K562 (cell line): ENCODE data around the gene RPL14. TPM values are rescaled to one million over a fixed set of nuclear protein-coding genes. Genes with fewer than 3 reads are reported as not detected.

Source experiments
- ATAC-seq: fragments of 200-7000 bp; cut with Tn5 transposase; 3 replicates; pipeline ENCODE4 v1.9.1; 2020; ENCODE audit warnings: moderate library complexity
- BruUV-seq: library from RNA; stranded (reverse); fragments of 400-500 nt; replicated peaks from 2 replicates; lab custom pipeline; 2021; lab: Mats Ljungman, UMichigan
- CTCF ChIA-PET: fragments of 300-600 bp; formaldehyde crosslinking; extraction: SDS; loops from one replicate; lab custom pipeline; 2021; ENCODE audit warnings: low intra/inter-chr PET ratio; lab: Yijun Ruan, JAX
- POLR2A ChIA-PET: fragments of 300-600, 350-650 bp; sonication (Branson Sonifier 250); formaldehyde crosslinking; extraction: SDS; loops from one replicate; lab custom pipeline; 2021; ENCODE audit warnings: antibody characterized with exemption, inconsistent platforms; lab: Yijun Ruan, JAX
- DNase-seq, 4 experiments: peaks; one replicate each; pipeline versions ENCODE4 v3.0.0 to v3.0.0-alpha.2; 2011 to 2018; ENCODE audit warnings: low spot score in 3 of 4, mixed read lengths in 3 of 4; ENCODE audit errors: extremely low read depth in 1 of 4
- FAIRE-seq: peaks from 2 replicates; lab custom pipeline; 2011; peaks lifted over from hg19 to GRCh38; lab: Jason Lieb, UNC
- H2AFZ ChIP-seq: 2 replicates; pipeline ENCODE4 v1.6.0; 2011; ENCODE audit warnings: low read depth, low read length, control low read depth, inconsistent platforms
- H3K27ac ChIP-seq: fragments of 200-600 bp; 3 replicates; pipeline ENCODE4 v1.8.0; 2011; ENCODE audit warnings: low read depth, mild to moderate bottlenecking, control low read depth, inconsistent platforms, low read length, moderate library complexity, mixed read lengths; ENCODE audit errors: extremely low read depth
- H3K27me3 ChIP-seq, 2 experiments: fragments of 300-600 bp in 1 of 2; 2 replicates in 1 of 2; 3 replicates in 1 of 2; pipeline versions ENCODE4 v1.6.0 to v1.8.0; 2011; ENCODE audit warnings: inconsistent platforms in 2 of 2, low read length in 2 of 2, mild to moderate bottlenecking in 1 of 2, mixed read lengths in 1 of 2, moderate library complexity in 1 of 2; ENCODE audit not compliant: control insufficient read depth in 2 of 2, insufficient read depth in 2 of 2
- H3K36me3 ChIP-seq: fragments of 300-600 bp; 3 replicates; pipeline ENCODE4 v1.8.0; 2011; ENCODE audit warnings: mild to moderate bottlenecking, low read length, inconsistent platforms; ENCODE audit not compliant: control insufficient read depth, insufficient read depth
- H3K4me1 ChIP-seq, 2 experiments: fragments of 200-600 bp in 1 of 2; replicated peaks in 1 of 2; 2 replicates in 1 of 2; 3 replicates in 1 of 2; pipeline versions ENCODE4 v1.5.1 to v1.8.0; 2011; ENCODE audit warnings: inconsistent platforms in 2 of 2, low read length in 2 of 2, mild to moderate bottlenecking in 1 of 2, mixed read lengths in 1 of 2, moderate library complexity in 1 of 2; ENCODE audit not compliant: control insufficient read depth in 2 of 2, insufficient read depth in 2 of 2
- H3K4me2 ChIP-seq: 2 replicates; pipeline ENCODE4 v1.6.1; 2011; ENCODE audit warnings: low read length, control low read depth, inconsistent platforms, mixed read lengths; ENCODE audit not compliant: insufficient read depth
- H3K4me3 ChIP-seq: fragments of 200-600 bp; sonication (generic), shearing (Covaris generic); 2 replicates; pipeline ENCODE4 v1.5.1; 2016; ENCODE audit warnings: control low read depth, inconsistent platforms
- H3K79me2 ChIP-seq: fragments of 200-600 bp; 3 replicates; pipeline ENCODE4 v1.8.0; 2011; ENCODE audit warnings: low read length, inconsistent platforms; ENCODE audit not compliant: control insufficient read depth, insufficient read depth
- H3K9ac ChIP-seq, 2 experiments: 2 replicates each; pipeline versions ENCODE4 v1.6.0 to v1.6.1; 2011; ENCODE audit warnings: low read depth in 2 of 2, low read length in 2 of 2, control low read depth in 1 of 2, inconsistent platforms in 1 of 2, mild to moderate bottlenecking in 1 of 2, mixed read lengths in 1 of 2; ENCODE audit not compliant: insufficient read depth in 1 of 2
- H3K9me1 ChIP-seq: one replicate; pipeline ENCODE4 v1.6.0; 2011; ENCODE audit warnings: inconsistent platforms, mild to moderate bottlenecking, low read length, moderate library complexity; ENCODE audit not compliant: control insufficient read depth, insufficient read depth
- H3K9me3 ChIP-seq: replicated peaks from 2 replicates; pipeline ENCODE4 v1.5.1; 2011; ENCODE audit warnings: low read depth, low read length, inconsistent platforms; ENCODE audit not compliant: control insufficient read depth, insufficient read depth
- H4K20me1 ChIP-seq: replicated peaks from 2 replicates; pipeline ENCODE4 v1.6.1; 2011; ENCODE audit warnings: low read length, inconsistent platforms, mixed read lengths; ENCODE audit not compliant: control insufficient read depth, insufficient read depth
- BCL6 ChIP-seq: fragments of 250-450 bp; sonication (Bioruptor Pico); IDR thresholded peaks from 2 replicates; pipeline ENCODE4 v1.4.0; 2020
- BRD9 ChIP-seq: fragments of 450-650 bp; IDR thresholded peaks from 2 replicates; pipeline ENCODE4 v1.6.1; 2018; ENCODE audit warnings: low read depth; ENCODE audit not compliant: partially characterized antibody
- DACH1 ChIP-seq: fragments of 450-650 bp; IDR thresholded peaks from 2 replicates; pipeline ENCODE4 v1.6.1; 2018; ENCODE audit not compliant: partially characterized antibody
- ID3 ChIP-seq, 2 experiments: fragments of 250-450 bp in 1 of 2; fragments of 450-650 bp in 1 of 2; sonication (Bioruptor Pico) in 1 of 2; IDR thresholded peaks; 2 replicates each; pipeline versions ENCODE4 v1.6.1 to v1.8.0; 2016 to 2021; ENCODE audit warnings: mild to moderate bottlenecking in 2 of 2, moderate library complexity in 2 of 2, missing compliant biosample characterization in 1 of 2, missing genetic modification characterization in 1 of 2
- MXI1 ChIP-seq: IDR thresholded peaks from 2 replicates; pipeline ENCODE4 v1.6.1; 2011; ENCODE audit warnings: low read depth, mild to moderate bottlenecking, improper control_type of control experiment, low read length
- NFRKB ChIP-seq: fragments of 450-650 bp; IDR thresholded peaks from 2 replicates; pipeline ENCODE4 v1.6.1; 2016; ENCODE audit warnings: low read depth
- RBM39 ChIP-seq: fragments of 200-400 bp; formaldehyde crosslinking; optimal IDR thresholded peaks from 2 replicates; pipeline ENCODE3; 2018; ENCODE audit warnings: low read depth, low read length
- RCOR1 ChIP-seq, 2 experiments: IDR thresholded peaks; 2 replicates each; pipeline ENCODE4 v1.6.1; 2012; ENCODE audit warnings: low read depth in 2 of 2, low read length in 2 of 2, borderline replicate concordance in 1 of 2, improper control_type of control experiment in 1 of 2
- ZBTB9 ChIP-seq: fragments of 450-650 bp; formaldehyde crosslinking; IDR thresholded peaks from 2 replicates; pipeline ENCODE4 v1.4.0; 2020; ENCODE audit warnings: mild to moderate bottlenecking, moderate library complexity
- ZNF23 ChIP-seq: fragments of 250-450 bp; sonication (Bioruptor Pico); IDR thresholded peaks from 2 replicates; pipeline ENCODE4 v1.4.0; 2020; ENCODE audit warnings: mild to moderate bottlenecking
- ZNF644 ChIP-seq: fragments of 200-800 bp; sonication (Bioruptor generic); IDR thresholded peaks from 2 replicates; pipeline ENCODE4 v1.6.1; 2016; ENCODE audit warnings: low read depth, missing genetic modification characterization, missing compliant biosample characterization
- WGBS: fragments of 100-300 bp; shearing (Covaris generic); methylation state at CpG from one replicate; pipeline ENCODE4 v1.1.6; 2016; ENCODE audit warnings: low coverage, mixed read lengths; ENCODE audit not compliant: insufficient coverage; ENCODE audit errors: missing lambda C conversion rate; 5-methylcytosine and 5-hydroxymethylcytosine counted together
- in situ Hi-C: fragments of 300-500 bp; cut with MboI; formaldehyde crosslinking; loops from 4 replicates; pipeline ENCODE4 v1.15.0; 2018; ENCODE audit warnings: inconsistent platforms, mixed read lengths
- intact Hi-C: fragments of 100-400 bp; cut with micrococcal nuclease; formaldehyde crosslinking; loops from 2 replicates; pipeline ENCODE4 v1.14.2; 2022
- polyA plus RNA-seq, 8 experiments: library from polyadenylated mRNA; depleted of rRNA in 4 of 8; stranded (reverse) in 5 of 8; unstranded in 3 of 8; fragments of >200 nt; fragmentation: Nextera tagmentation in 2 of 8; fragmentation: Illumina TruSeq in 1 of 8; extraction: Ambion mirVana in 2 of 8; extraction: Trizol in 1 of 8; gene quantifications; 2 replicates each; pipeline versions ENCODE4 v1.2.1 to v1.2.3, GENCODE V29; 2011 to 2014; ENCODE audit warnings: inconsistent platforms in 1 of 8, missing spikeins in 1 of 8
- total RNA-seq, 7 experiments: library from RNA; depleted of rRNA in 6 of 7; stranded (reverse); fragments of >200 nt in 6 of 7; fragmentation: Illumina TruSeq in 2 of 7; extraction: Trizol in 2 of 7; gene quantifications; 2 replicates each; pipeline versions ENCODE4 v1.2.1 to v1.2.3, GENCODE V29; 2011 to 2021; ENCODE audit warnings: low replicate concordance in 1 of 7

The RPL14 gene
- total and polyA plus RNA-seq, 9 of the 15 experiments (the other 6 are each of a cell fraction or from before 2014, with no cell fraction given) = 851 to 4,649 (median 2,133) TPM

DNA sequence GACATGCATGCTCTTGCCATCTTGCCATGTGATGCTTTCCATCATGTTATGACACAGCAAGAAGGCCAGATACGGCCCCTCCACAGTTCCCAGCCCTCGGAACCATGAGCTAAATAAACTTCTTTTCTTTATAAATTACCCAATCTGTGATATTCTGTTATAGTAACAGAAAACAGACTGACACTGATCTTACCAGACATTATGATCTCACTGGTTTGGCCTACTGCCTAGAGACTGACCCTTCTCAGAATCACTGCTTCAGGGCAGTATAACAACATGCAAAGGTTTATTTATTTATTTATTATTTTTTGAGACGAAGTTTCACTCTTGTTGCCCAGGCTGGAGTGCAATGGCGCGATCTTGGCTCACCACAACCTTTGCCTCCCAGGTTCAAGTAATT is 33.8 kb downstream of the RPL14 start:
- H2AFZ ChIP-seq = no peak overlapping the region
- no peak overlapping the region for H3K9ac ChIP-seq
- no peaks in the 10 kb centered on the region for H3K9me1 ChIP-seq
- TF ChIP-seq RCOR1 (IDR thresholded peaks at IDR 0.05; ENCODE audit: borderline replicate concordance in 1 of 2, low read depth in 2 of 2, low read length in 2 of 2) (no peak), ZNF644 (no peak), ID3 (CRISPR knock-in tag; IDR thresholded peaks at IDR 0.05) (no peak), ID3 (tag; IDR thresholded peaks at IDR 0.05) (no peak), MXI1 (no peak), RBM39 (no peak), ZNF23 (CRISPR knock-in tag) (no peak), NFRKB (no peak), ZBTB9 (CRISPR knock-in tag) (no peak), DACH1 (no peak), BRD9 (no peak), BCL6 (no peak)
- peaks cover 16% of the 10 kb centered on the region for H3K9me3 ChIP-seq
- no peak overlapping the region for H3K27ac ChIP-seq
- FAIRE-seq (no peak), DNase-seq (no peak), ATAC-seq (no peak)
- no peak overlapping the region for H3K4me2 ChIP-seq
- H3K27me3 ChIP-seq = no peaks in the 10 kb centered on the region
- CTCF ChIA-PET = no interaction called here
- intact Hi-C loops = no loop called here
- no peaks in the 10 kb centered on the region for H3K79me2 ChIP-seq
- POLR2A ChIA-PET = interaction anchor here (1.0 to 1.3 kb wide), 3 partner anchors 11 to 28 kb away, joined by 3 to 5 read pairs (median 3); partner anchors contain the start of gene ZNF620
- H3K4me1 ChIP-seq = no peaks in the 10 kb centered on the region
- no peak overlapping the region for H3K4me3 ChIP-seq
- peaks cover 19% of the 10 kb centered on the region; the same call in 2 of the 3 replicates for H3K36me3 ChIP-seq
- no peaks in the 10 kb centered on the region for H4K20me1 ChIP-seq
- WGBS = 78% methylated on average over 5 of the region's 5 CpGs
- no TSS peak for BruUV-seq
- in situ Hi-C loops = no loop called here
